ENCODE results near the gene FSTL4. TPM values are rescaled to one million over a fixed set of nuclear protein-coding genes. Genes with fewer than 3 reads are reported as not detected.
A peak's percentile ranks its signal among the peaks of the same experiment; 100 is the strongest.

Gene FSTL4
- polyA plus RNA-seq, 3 donors from 2014 or later: not detected

GRCh38 chr5:133438487-133438886 lies 173.9 kb downstream of the FSTL4 start:
- peaks cover 0 to 10% (median 2%) of the 10 kb centered on the region in 3 donors for H3K27me3 Mint-ChIP-seq (ENCODE audit: low read depth in 3 of 3)
- H3K4me1 Mint-ChIP-seq: no peaks in the 10 kb centered on the region
- no peaks in the 10 kb centered on the region for H3K36me3 Mint-ChIP-seq
- DNase-seq: no peak
- no peak overlapping the region for H3K4me3 Mint-ChIP-seq
- peaks cover 0 to 2% (median 0%) of the 10 kb centered on the region in 6 donors for H3K9me3 Mint-ChIP-seq
- H3K27ac Mint-ChIP-seq: no peak overlapping the region

- Mint-ChIP-seq H3K27ac (no peak overlapping the region), H3K4me3 (no peak overlapping the region), H3K27me3 (ENCODE audit: low read depth in 3 of 3) (peaks cover 0 to 10% (median 3%) of the 10 kb centered on the region in 3 donors)
Measured at GRCh38 chr5:133434336-133434735, 178.0 kb downstream of the FSTL4 start.

DNA sequence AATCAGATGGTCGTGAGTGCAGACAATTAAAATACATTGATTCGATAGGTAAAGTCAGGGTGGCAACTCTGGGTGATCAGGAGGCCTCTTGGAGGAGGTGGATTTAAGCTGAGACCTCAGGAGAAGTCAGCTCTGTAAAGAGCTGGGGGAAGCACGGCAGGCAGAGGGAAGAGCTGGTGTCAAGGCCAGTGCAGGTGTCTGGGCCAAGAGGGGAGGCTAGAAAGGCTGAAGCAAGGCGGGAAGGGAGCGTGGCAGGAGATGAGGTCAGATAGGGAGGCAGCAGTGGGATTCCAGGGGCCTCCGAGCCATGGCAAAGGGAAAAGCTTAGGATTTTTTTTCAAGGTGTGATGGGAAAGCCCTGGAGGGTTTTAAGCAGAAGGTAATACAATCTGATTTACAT lies 178.7 kb downstream of the FSTL4 start:
- Mint-ChIP-seq H3K4me3 (no peak overlapping the region), H3K4me1 (no peaks in the 10 kb centered on the region), H3K27me3 (ENCODE audit: low read depth in 3 of 3) (peaks cover 0 to 9% (median 4%) of the 10 kb centered on the region in 3 donors), H3K27ac (no peak overlapping the region), H3K9me3 (peaks cover 0 to 2% (median 0%) of the 10 kb centered on the region in 6 donors), H3K36me3 (no peaks in the 10 kb centered on the region)
- DNase-seq: no peak

More at GRCh38 chr5:133434336-133434735, 178.0 kb downstream of the FSTL4 start:
- no peaks in the 10 kb centered on the region for H3K36me3 Mint-ChIP-seq
- peaks cover 0 to 2% (median 0%) of the 10 kb centered on the region in 6 donors for H3K9me3 Mint-ChIP-seq
- H3K4me1 Mint-ChIP-seq: no peaks in the 10 kb centered on the region
- DNase-seq: no peak

DNA sequence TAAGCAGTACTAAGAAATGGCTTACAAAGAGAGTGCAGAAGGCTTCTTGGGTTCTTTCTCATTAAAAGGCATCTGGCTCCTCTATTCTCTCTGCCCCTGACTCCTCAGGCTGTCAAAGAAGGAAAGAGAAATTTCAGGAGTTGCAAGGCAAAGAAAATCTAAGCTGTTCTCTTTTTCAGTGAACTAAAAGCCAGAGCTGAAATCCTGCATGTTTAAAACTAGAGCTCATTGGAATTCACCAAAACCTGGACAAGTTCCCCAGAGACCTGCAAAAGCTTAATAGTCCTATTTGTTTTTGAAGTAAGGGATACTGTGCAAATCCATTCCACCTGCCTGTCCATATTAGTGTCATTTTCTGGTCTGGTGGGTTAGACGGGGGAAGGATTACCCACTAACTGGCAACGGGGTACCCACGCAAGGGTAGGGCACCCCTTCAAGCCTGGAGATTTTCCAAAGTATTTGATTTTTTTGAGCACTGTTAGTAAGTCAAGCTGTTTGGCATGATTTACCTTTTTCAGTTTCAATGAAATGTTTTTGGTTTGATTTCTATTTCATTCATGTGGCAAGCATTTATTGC lies 179.3 kb downstream of the FSTL4 start:
- no peak overlapping the region for H3K4me3 Mint-ChIP-seq
- no peaks in the 10 kb centered on the region for H3K4me1 Mint-ChIP-seq
- no peak overlapping the region for H3K27ac Mint-ChIP-seq
- H3K9me3 Mint-ChIP-seq: peaks cover 0 to 2% (median 0%) of the 10 kb centered on the region in 6 donors
- H3K27me3 Mint-ChIP-seq (ENCODE audit: low read depth in 3 of 3): peaks cover 0 to 6% (median 5%) of the 10 kb centered on the region in 3 donors
- no peak for DNase-seq
- no peaks in the 10 kb centered on the region for H3K36me3 Mint-ChIP-seq

- DNase-seq: no peak
- Mint-ChIP-seq H3K4me3 (no peak overlapping the region), H3K36me3 (no peaks in the 10 kb centered on the region), H3K4me1 (no peaks in the 10 kb centered on the region), H3K9me3 (peaks cover 0 to 2% (median 0%) of the 10 kb centered on the region in 6 donors), H3K27ac (no peak overlapping the region), H3K27me3 (ENCODE audit: low read depth in 3 of 3) (peaks cover 0 to 6% (median 1%) of the 10 kb centered on the region in 3 donors)
Measured at GRCh38 chr5:133431326-133431865, 180.9 kb downstream of the FSTL4 start.

- no peaks in the 10 kb centered on the region for H3K36me3 Mint-ChIP-seq
- H3K4me1 Mint-ChIP-seq: no peaks in the 10 kb centered on the region
- H3K27me3 Mint-ChIP-seq (ENCODE audit: low read depth in 3 of 3): peaks cover 0 to 7% (median 1%) of the 10 kb centered on the region in 3 donors
- H3K4me3 Mint-ChIP-seq: no peak overlapping the region
- no peak for DNase-seq
- no peaks in the 10 kb centered on the region for H3K9me3 Mint-ChIP-seq
- no peak overlapping the region for H3K27ac Mint-ChIP-seq
Measured at GRCh38 chr5:133430095-133430494, 182.2 kb downstream of the FSTL4 start.

DNA sequence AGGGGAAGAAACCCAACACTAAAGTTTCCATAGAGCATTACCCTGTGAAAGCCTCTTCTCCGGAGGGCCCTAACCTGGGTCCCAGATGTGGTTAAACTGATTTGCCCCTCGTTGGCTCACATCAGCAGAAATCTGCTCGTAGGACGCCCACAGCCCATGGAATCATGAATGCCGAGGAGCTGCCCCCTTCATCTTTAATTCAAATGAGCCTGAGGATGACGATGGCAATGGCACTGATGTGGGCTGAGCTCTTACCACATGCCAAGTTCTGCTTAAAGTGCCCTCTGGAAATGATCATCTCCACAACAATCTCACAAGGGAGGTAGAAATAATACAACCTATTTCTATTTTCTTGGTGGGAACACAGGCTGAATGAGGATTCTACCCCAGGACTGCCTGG lies 183.3 kb downstream of the FSTL4 start:
- DNase-seq: no peak
- H3K36me3 Mint-ChIP-seq: no peaks in the 10 kb centered on the region
- no peak overlapping the region for H3K27ac Mint-ChIP-seq
- peaks cover 0 to 7% (median 1%) of the 10 kb centered on the region in 3 donors for H3K27me3 Mint-ChIP-seq (ENCODE audit: low read depth in 3 of 3)
- H3K9me3 Mint-ChIP-seq: no peaks in the 10 kb centered on the region
- no peaks in the 10 kb centered on the region for H3K4me1 Mint-ChIP-seq
- H3K4me3 Mint-ChIP-seq: no peak overlapping the region

- H3K9me3 Mint-ChIP-seq: no peaks in the 10 kb centered on the region
- H3K36me3 Mint-ChIP-seq: no peaks in the 10 kb centered on the region
- H3K27ac Mint-ChIP-seq: no peak overlapping the region
- DNase-seq: no peak
- H3K4me3 Mint-ChIP-seq: no peak overlapping the region
- H3K4me1 Mint-ChIP-seq: no peaks in the 10 kb centered on the region
- H3K27me3 Mint-ChIP-seq (ENCODE audit: low read depth in 3 of 3): peaks cover 0 to 7% (median 1%) of the 10 kb centered on the region in 3 donors
Measured at GRCh38 chr5:133428072-133428660, 184.2 kb downstream of the FSTL4 start.

- H3K36me3 Mint-ChIP-seq: no peaks in the 10 kb centered on the region
- no peaks in the 10 kb centered on the region for H3K4me1 Mint-ChIP-seq
- no peak overlapping the region for H3K27ac Mint-ChIP-seq
- H3K9me3 Mint-ChIP-seq: no peaks in the 10 kb centered on the region
- H3K4me3 Mint-ChIP-seq: no peak overlapping the region
- DNase-seq: no peak
- H3K27me3 Mint-ChIP-seq (ENCODE audit: low read depth in 3 of 3): peaks cover 0 to 7% (median 1%) of the 10 kb centered on the region in 3 donors
Measured at GRCh38 chr5:133427121-133427777, 185.1 kb downstream of the FSTL4 start.

DNA sequence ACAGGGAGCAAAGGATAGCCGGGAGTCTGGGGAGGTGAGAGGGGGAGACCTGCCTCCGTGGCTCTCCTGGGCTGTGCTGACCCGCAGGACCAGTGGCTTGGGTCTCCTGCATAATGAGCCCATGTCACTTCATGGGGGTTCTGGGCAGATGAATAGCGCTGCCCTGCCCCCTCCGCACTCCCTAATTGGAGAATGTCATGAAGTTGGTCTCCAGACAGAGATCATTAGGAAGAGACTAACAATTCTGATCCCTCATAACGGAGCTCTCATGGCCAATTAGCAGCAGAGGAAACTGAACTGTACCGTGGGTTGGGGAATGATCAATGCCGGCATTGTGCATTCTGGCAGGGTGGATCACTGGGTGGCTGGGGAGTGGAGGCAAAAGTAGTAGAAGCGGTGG lies 186.1 kb downstream of the FSTL4 start:
- Mint-ChIP-seq H3K4me1 (no peaks in the 10 kb centered on the region), H3K27ac (no peak overlapping the region), H3K36me3 (no peaks in the 10 kb centered on the region), H3K9me3 (peaks cover 0 to 1% (median 0%) of the 10 kb centered on the region in 6 donors), H3K27me3 (ENCODE audit: low read depth in 3 of 3) (peaks cover 3 to 6% (median 5%) of the 10 kb centered on the region in 3 donors), H3K4me3 (no peak overlapping the region)
- no peak for DNase-seq

GRCh38 chr5:133425764-133426163 lies 186.6 kb downstream of the FSTL4 start:
- H3K36me3 Mint-ChIP-seq: no peaks in the 10 kb centered on the region
- no peak overlapping the region for H3K27ac Mint-ChIP-seq
- H3K9me3 Mint-ChIP-seq: peaks cover 0 to 1% (median 0%) of the 10 kb centered on the region in 6 donors
- no peaks in the 10 kb centered on the region for H3K4me1 Mint-ChIP-seq
- no peak overlapping the region for H3K4me3 Mint-ChIP-seq
- DNase-seq: no peak
- peaks cover 4 to 5% (median 5%) of the 10 kb centered on the region in 3 donors for H3K27me3 Mint-ChIP-seq (ENCODE audit: low read depth in 3 of 3)

GRCh38 chr5:133425222-133425621 lies 187.1 kb downstream of the FSTL4 start:
- H3K27me3 Mint-ChIP-seq (ENCODE audit: low read depth in 3 of 3): peaks cover 4 to 5% (median 5%) of the 10 kb centered on the region in 3 donors
- peaks cover 0 to 1% (median 0%) of the 10 kb centered on the region in 6 donors for H3K9me3 Mint-ChIP-seq
- no peaks in the 10 kb centered on the region for H3K36me3 Mint-ChIP-seq
- no peaks in the 10 kb centered on the region for H3K4me1 Mint-ChIP-seq
- H3K27ac Mint-ChIP-seq: no peak overlapping the region
- DNase-seq: no peak
- H3K4me3 Mint-ChIP-seq: no peak overlapping the region

GRCh38 chr5:133423618-133424282 lies 188.6 kb downstream of the FSTL4 start:
- DNase-seq: peak; percentile 29 to 44 (median 36)
- Mint-ChIP-seq H3K36me3 (no peaks in the 10 kb centered on the region), H3K9me3 (peaks cover 0 to 1% (median 0%) of the 10 kb centered on the region in 6 donors), H3K27me3 (ENCODE audit: low read depth in 3 of 3) (peaks cover 4 to 5% (median 4%) of the 10 kb centered on the region in 3 donors), H3K4me1 (no peaks in the 10 kb centered on the region), H3K27ac (no peak overlapping the region), H3K4me3 (no peak overlapping the region)
